Liver (tissue), 3 donors: ENCODE results near the gene ZMYND8.

Source experiments
- CTCF ChIP-seq: fragments of 150-350 bp; IDR thresholded peaks from 2 replicates; pipeline ENCODE4 v1.5.1; 2017; ENCODE audit warnings: improper control_type of control experiment, low read depth, low read length; ENCODE audit not compliant: missing input control
- HNF4A ChIP-seq, 2 donors: conservative IDR thresholded peaks; 2 replicates each; pipeline ENCODE4 v1.6.1; 2016; ENCODE audit warnings: antibody characterized with exemption in 2 of 2, mild to moderate bottlenecking in 2 of 2
- HNF4G ChIP-seq: IDR thresholded peaks from 2 replicates; pipeline ENCODE4 v1.6.1; 2016; ENCODE audit warnings: antibody characterized with exemption
- TF ChIP-seq, protein P1 (sequence below): IDR thresholded peaks from 2 replicates; pipeline ENCODE4 v1.6.1; 2016; ENCODE audit warnings: antibody characterized with exemption
- donor health status: healthy.
- donor health status: healthy.

DNA sequence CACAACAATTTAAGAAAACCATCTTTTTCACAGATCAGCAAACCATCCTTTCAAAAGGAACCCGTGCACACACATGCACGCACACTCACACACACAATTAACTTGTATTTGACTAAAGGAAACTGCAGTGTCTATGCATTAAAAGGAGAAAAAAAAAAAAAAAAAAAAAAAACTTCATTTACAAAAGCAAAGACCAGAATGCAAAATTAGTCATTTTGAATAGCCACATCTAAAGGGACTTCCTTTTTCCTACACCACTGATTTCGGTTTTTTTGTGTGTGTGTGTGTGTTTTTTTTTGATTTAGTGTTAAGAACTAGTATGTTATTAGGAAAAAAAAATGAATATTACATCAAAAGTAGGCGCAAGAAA is 6.3 kb downstream of the ZMYND8 start:
- TF ChIP-seq, protein P1, sequence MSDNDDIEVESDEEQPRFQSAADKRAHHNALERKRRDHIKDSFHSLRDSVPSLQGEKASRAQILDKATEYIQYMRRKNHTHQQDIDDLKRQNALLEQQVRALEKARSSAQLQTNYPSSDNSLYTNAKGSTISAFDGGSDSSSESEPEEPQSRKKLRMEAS, result no peak
- TF ChIP-seq HNF4G, result no peak
- no peak for TF ChIP-seq CTCF
- TF ChIP-seq HNF4A (conservative IDR thresholded peaks at IDR 0.05), result no peak
